ENCODE measurements around the gene DEPDC5. TPM values are rescaled to one million over a fixed set of nuclear protein-coding genes. Genes with fewer than 3 reads are reported as not detected.

The DEPDC5 gene
- total and polyA plus RNA-seq, 2 experiments from 2014 or later: 6.3 to 7.6 TPM

DNA sequence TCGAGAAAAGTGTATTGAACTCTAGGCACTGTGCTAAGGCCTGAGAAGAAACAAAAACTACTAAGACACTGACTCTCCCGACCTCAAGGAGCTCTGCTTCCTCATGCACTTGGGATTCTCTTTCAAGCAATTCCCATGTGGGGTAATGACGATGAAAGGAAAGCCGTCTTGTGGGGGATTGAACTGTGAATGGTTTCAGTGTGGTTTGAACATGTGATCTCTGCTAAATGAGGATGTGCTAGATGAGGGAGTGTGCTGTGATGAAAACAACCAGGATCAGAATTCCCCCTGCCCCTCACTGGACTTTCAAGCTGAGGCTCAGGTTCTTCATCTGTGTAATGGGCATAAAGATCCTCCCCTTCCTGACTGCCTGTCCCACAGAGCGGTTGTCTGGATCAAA lies 74.9 kb downstream of the DEPDC5 start:
- Histone ChIP-seq H3K9me2 (ENCODE audit: insufficient read depth) (no peaks in the 10 kb centered on the region), H2AFZ (no peak overlapping the region), H3K4me2 (ENCODE audit: unreplicated experiment) (no peak overlapping the region), H3K27me3 (replicated peaks; ENCODE audit: insufficient read depth) (no peaks in the 10 kb centered on the region), H3F3A (ENCODE audit: insufficient read depth) (peaks cover 32% of the 10 kb centered on the region), H3K27ac (no peak overlapping the region), H3K4me3 (no peak overlapping the region), H3K4me1 (ENCODE audit: insufficient read depth) (peaks cover 16% of the 10 kb centered on the region), H4K20me1 (ENCODE audit: insufficient read depth) (no peaks in the 10 kb centered on the region), H3K79me2 (ENCODE audit: insufficient read depth) (no peaks in the 10 kb centered on the region), H3K9me3 (ENCODE audit: low read depth) (no peaks in the 10 kb centered on the region), H3K36me3 (ENCODE audit: low read depth) (no peaks in the 10 kb centered on the region), H3K9ac (no peak overlapping the region)
- WGBS, 2 experiments (ENCODE audit: low coverage in 1 of 2, low lambda C conversion rate in 2 of 2, missing lambda C conversion rate in 2 of 2): 95 to 96% methylated on average over 5 of the region's 5 CpGs
- TF ChIP-seq EZH2phosphoT487 (IDR thresholded peaks at IDR 0.05; ENCODE audit: insufficient read depth, low read depth): no peak
- TF ChIP-seq EZH2 (IDR thresholded peaks at IDR 0.05; ENCODE audit: insufficient read depth, poor library complexity, severe bottlenecking): no peak
- no peak for DNase-seq
- in situ Hi-C loops (cut with MboI): no loop called here

DNA sequence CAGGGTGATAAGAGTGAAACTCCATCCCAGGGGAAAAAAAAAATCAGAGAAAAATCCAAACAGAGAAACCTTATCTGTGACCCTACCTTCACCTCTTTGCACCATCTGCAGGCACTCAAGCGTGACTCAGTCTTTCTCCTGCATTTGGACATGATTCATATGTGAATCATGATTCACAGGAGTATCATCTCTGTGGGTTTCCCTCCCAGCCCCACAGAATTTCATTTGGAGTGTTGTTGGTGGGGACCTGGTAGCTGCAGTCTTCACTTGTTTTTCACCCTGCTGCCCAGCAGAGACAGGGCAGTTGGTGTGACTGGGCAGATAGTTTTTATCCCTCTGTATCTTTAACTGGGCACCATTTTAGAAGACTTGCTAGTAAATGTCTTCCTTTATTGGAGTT lies 75.7 kb downstream of the DEPDC5 start:
- Histone ChIP-seq H3K9me3 (ENCODE audit: low read depth) (no peaks in the 10 kb centered on the region), H2AFZ (no peak overlapping the region), H3K27me3 (replicated peaks; ENCODE audit: insufficient read depth) (no peaks in the 10 kb centered on the region), H3K27ac (peak overlapping the region; percentile 93), H3K9me2 (ENCODE audit: insufficient read depth) (no peaks in the 10 kb centered on the region), H3K4me1 (ENCODE audit: insufficient read depth) (peaks cover 16% of the 10 kb centered on the region), H3K79me2 (ENCODE audit: insufficient read depth) (no peaks in the 10 kb centered on the region), H3K4me3 (peak overlapping the region; percentile 38), H3K36me3 (ENCODE audit: low read depth) (no peaks in the 10 kb centered on the region), H4K20me1 (ENCODE audit: insufficient read depth) (no peaks in the 10 kb centered on the region), H3K4me2 (ENCODE audit: unreplicated experiment) (peak overlapping the region; percentile 73), H3K9ac (peak overlapping the region; percentile 68), H3F3A (ENCODE audit: insufficient read depth) (peaks cover 32% of the 10 kb centered on the region)
- DNase-seq: peak; percentile 96
- TF ChIP-seq EZH2phosphoT487 (IDR thresholded peaks at IDR 0.05; ENCODE audit: insufficient read depth, low read depth) (no peak), EZH2 (IDR thresholded peaks at IDR 0.05; ENCODE audit: insufficient read depth, poor library complexity, severe bottlenecking) (no peak)
- in situ Hi-C loops (cut with MboI): no loop called here
- WGBS, 2 experiments (ENCODE audit: low coverage in 1 of 2, low lambda C conversion rate in 2 of 2, missing lambda C conversion rate in 2 of 2): 0% methylated on average over 1 of the region's 1 CpG

DNA sequence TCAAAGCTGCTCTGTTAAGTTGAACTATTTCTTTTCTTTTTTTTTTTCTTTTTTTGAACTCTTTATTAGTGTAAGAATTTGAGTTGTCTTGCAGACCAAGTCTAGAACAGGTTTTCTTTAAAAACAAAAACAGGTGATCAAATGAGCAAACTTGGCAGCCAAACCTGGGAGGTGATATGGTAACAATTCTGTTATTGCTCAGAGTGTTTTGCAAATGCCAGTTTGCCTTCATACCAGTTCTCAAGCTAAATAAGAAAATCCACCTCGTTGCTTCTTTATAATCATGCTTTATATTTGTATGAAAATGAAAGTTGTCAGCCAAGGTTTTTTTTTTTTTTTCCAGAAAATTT lies 76.9 kb downstream of the DEPDC5 start:
- Histone ChIP-seq H3K9me2 (ENCODE audit: insufficient read depth) (no peaks in the 10 kb centered on the region), H3K4me3 (no peak overlapping the region), H3K27me3 (replicated peaks; ENCODE audit: insufficient read depth) (no peaks in the 10 kb centered on the region), H3K9ac (0 out of 2 replicates have a peak overlapping the region, but pooled peaks have one; percentile 68), H3K79me2 (ENCODE audit: insufficient read depth) (no peaks in the 10 kb centered on the region), H4K20me1 (ENCODE audit: insufficient read depth) (no peaks in the 10 kb centered on the region), H3K4me2 (ENCODE audit: unreplicated experiment) (peak overlapping the region; percentile 73), H3F3A (ENCODE audit: insufficient read depth) (peaks cover 23% of the 10 kb centered on the region), H3K4me1 (ENCODE audit: insufficient read depth) (peaks cover 16% of the 10 kb centered on the region), H3K36me3 (ENCODE audit: low read depth) (no peaks in the 10 kb centered on the region), H3K9me3 (ENCODE audit: low read depth) (no peaks in the 10 kb centered on the region), H2AFZ (no peak overlapping the region), H3K27ac (peak overlapping the region; percentile 93)
- no peak for DNase-seq
- in situ Hi-C loops (cut with MboI): no loop called here
- no peak for TF ChIP-seq EZH2 (IDR thresholded peaks at IDR 0.05; ENCODE audit: insufficient read depth, poor library complexity, severe bottlenecking)
- no peak for TF ChIP-seq EZH2phosphoT487 (IDR thresholded peaks at IDR 0.05; ENCODE audit: insufficient read depth, low read depth)
- 55 to 57% methylated on average over 1 of the region's 1 CpG for WGBS, 2 experiments (ENCODE audit: low coverage in 1 of 2, low lambda C conversion rate in 2 of 2, missing lambda C conversion rate in 2 of 2)

DNA sequence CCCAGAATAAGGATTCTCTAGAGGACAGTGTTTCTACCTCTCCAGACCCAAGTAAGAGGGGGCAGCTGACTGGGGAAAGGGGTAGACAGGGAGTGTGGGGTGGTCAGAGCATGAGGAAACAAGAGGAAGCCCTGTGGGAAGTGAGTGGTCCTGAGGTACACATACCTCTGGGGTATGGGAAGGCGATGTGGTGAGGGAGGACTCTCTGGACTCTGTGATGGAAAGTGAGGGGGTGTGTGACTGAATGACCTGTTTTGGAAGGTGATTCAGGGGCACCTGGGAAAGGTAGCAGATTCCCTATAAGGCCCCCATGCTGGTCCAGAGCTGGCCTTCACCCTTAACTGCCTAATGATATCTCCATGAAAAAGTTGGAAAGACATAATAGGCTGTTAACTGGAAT lies 80.1 kb downstream of the DEPDC5 start:
- no peaks in the 10 kb centered on the region for H3K27me3 ChIP-seq (replicated peaks; ENCODE audit: insufficient read depth)
- H3K9me2 ChIP-seq (ENCODE audit: insufficient read depth): no peaks in the 10 kb centered on the region
- H3K4me1 ChIP-seq (ENCODE audit: insufficient read depth): peaks cover 16% of the 10 kb centered on the region
- H3F3A ChIP-seq (ENCODE audit: insufficient read depth): peaks cover 22% of the 10 kb centered on the region
- no peak overlapping the region for H3K27ac ChIP-seq
- H4K20me1 ChIP-seq (ENCODE audit: insufficient read depth): no peaks in the 10 kb centered on the region
- no peaks in the 10 kb centered on the region for H3K9me3 ChIP-seq (ENCODE audit: low read depth)
- no peak overlapping the region for H3K9ac ChIP-seq
- H3K36me3 ChIP-seq (ENCODE audit: low read depth): no peaks in the 10 kb centered on the region; the same call in 1 of the 2 replicates
- in situ Hi-C loops (cut with MboI): no loop called here
- no peak overlapping the region for H2AFZ ChIP-seq
- H3K79me2 ChIP-seq (ENCODE audit: insufficient read depth): no peaks in the 10 kb centered on the region
- TF ChIP-seq EZH2phosphoT487 (IDR thresholded peaks at IDR 0.05; ENCODE audit: insufficient read depth, low read depth) (no peak), EZH2 (IDR thresholded peaks at IDR 0.05; ENCODE audit: insufficient read depth, poor library complexity, severe bottlenecking) (no peak)
- 100% methylated on average over 1 of the region's 1 CpG for WGBS, 2 experiments (ENCODE audit: low coverage in 1 of 2, low lambda C conversion rate in 2 of 2, missing lambda C conversion rate in 2 of 2)
- no peak overlapping the region for H3K4me2 ChIP-seq (ENCODE audit: unreplicated experiment)
- DNase-seq: no peak
- no peak overlapping the region for H3K4me3 ChIP-seq

DNA sequence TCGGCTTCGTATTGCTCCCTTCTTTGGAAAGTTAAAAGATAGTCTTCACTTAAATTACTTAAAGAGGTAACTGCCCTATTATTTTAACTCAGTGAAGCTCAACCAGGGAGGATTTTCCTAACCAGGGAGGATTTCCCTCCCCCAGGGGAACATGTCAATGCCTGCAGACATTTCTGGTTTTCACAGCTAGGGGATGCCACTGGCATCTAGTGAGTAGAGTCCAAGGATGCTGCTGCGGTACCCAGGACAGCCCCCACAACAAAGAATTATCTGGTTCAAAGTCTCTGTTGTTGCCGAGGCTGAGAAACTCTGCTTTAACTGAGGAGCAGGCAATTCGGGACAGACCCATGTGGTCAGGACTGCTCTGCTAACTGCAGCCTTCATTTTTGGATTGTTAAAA lies 82.2 kb downstream of the DEPDC5 start:
- 78 to 82% methylated on average over 5 of the region's 5 CpGs for WGBS, 2 experiments (ENCODE audit: low coverage in 1 of 2, low lambda C conversion rate in 2 of 2, missing lambda C conversion rate in 2 of 2)
- no peak overlapping the region for H2AFZ ChIP-seq
- in situ Hi-C loops (cut with MboI): no loop called here

More for the DNA sequence above, 82.2 kb downstream of the DEPDC5 start:
- Histone ChIP-seq H3K4me1 (ENCODE audit: insufficient read depth) (peaks cover under 1% of the 10 kb centered on the region; the same call in 1 of the 2 replicates), H3K27me3 (replicated peaks; ENCODE audit: insufficient read depth) (no peaks in the 10 kb centered on the region), H3K36me3 (ENCODE audit: low read depth) (peaks cover 4% of the 10 kb centered on the region), H4K20me1 (ENCODE audit: insufficient read depth) (no peaks in the 10 kb centered on the region), H3K9ac (no peak overlapping the region), H3K79me2 (ENCODE audit: insufficient read depth) (no peaks in the 10 kb centered on the region), H3K9me2 (ENCODE audit: insufficient read depth) (no peaks in the 10 kb centered on the region), H3K4me2 (ENCODE audit: unreplicated experiment) (no peak overlapping the region), H3K4me3 (no peak overlapping the region), H3K27ac (no peak overlapping the region), H3K9me3 (ENCODE audit: low read depth) (no peaks in the 10 kb centered on the region), H3F3A (ENCODE audit: insufficient read depth) (peaks cover 8% of the 10 kb centered on the region)
- TF ChIP-seq EZH2 (IDR thresholded peaks at IDR 0.05; ENCODE audit: insufficient read depth, poor library complexity, severe bottlenecking) (no peak), EZH2phosphoT487 (IDR thresholded peaks at IDR 0.05; ENCODE audit: insufficient read depth, low read depth) (no peak)
- no peak for DNase-seq

All from GM23248 (cell line).